OCI-M2 (cell line): ENCODE data around the gene FAM107B.
"Not testable (repeated sequence)": the region's sequence is repeated elsewhere in the genome, so short reads cannot be mapped to it uniquely, and the experiment has no call there.

ENCODE experiments used
- DNase-seq: peaks from one replicate; lab custom pipeline; 2025; ENCODE audit not compliant: unreplicated experiment; lab: John Stamatoyannopoulos, UW

Gene FAM107B

GRCh38 chr10:14639637-14640036 is 135.1 kb downstream of the FAM107B start:
- DNase-seq, result no peak

DNA sequence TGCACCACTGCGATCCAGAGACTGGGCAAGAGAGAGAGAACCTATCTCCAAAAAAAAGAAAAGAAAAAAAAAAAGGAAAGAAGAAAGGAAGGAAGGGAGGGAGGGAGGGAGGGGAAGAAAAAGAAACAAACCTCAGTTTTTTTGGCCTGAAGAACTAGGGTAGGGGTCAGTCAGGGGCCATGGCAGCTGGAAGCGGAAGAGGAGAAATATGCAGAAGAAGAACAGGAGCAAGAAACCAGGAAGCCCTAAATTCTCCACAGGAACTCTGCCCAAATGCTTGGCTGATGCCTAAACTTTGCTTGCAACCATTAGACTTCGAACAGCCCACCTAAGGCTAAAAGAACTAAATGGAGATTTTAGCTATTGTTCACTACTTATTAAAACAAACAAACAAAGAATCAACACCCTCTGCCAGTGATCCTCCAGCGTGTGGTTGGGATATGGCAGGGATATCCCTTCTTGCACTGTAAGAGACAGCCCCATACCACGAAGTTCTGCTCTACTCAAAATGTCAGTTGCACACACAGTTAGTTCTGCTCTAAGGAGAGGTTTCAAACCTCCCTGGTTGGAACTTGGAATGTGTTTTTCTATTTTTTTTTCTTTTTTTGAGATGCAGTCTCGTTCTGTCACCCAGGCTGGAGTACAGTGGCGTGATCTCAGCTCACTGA is 139.5 kb downstream of the FAM107B start:
- no peak for DNase-seq

DNA sequence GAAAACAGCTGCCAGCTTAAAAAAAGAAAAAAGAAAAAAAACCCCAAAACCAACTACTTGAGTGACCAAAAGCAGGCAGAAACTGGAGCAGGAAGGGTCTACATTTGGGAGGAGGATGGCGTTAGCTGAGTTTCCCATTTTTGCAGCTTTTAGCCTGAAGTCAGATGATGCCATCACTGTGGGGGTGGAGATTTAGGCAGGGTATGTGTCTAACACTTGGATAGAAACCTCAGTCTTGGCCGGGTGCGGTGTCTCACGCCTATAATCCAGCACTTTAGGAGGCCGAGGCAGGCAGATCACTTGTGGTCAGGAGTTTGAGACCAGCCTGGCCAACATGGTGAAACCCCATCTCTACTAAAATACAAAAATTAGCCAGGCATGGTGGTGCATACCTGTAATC is 140.1 kb downstream of the FAM107B start:
- DNase-seq, result not testable (repeated sequence)

- no peak for DNase-seq
Observed at GRCh38 chr10:14625765-14626525, 148.8 kb downstream of the FAM107B start.

- no peak for DNase-seq
Observed at GRCh38 chr10:14625192-14625631, 149.5 kb downstream of the FAM107B start.

DNA sequence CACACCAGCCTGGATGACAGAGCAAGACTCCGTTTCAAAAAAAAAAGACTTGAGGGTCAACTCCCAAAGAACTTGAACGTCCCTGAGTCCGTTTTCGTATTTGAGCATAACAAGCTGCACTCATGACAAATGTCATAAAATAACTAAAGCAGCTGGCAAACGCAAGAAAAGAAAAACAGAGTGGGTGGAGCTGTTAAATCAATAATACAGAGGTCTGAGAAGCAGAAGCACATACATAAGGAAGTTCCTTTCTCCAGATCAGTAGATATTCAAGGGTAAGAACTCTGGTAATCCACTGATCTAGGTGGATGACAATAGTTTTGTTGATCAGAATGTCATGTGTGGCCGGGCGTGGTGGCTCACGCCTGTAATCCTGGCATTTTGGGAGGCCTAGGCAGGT is 150.1 kb downstream of the FAM107B start:
- no peak for DNase-seq

DNA sequence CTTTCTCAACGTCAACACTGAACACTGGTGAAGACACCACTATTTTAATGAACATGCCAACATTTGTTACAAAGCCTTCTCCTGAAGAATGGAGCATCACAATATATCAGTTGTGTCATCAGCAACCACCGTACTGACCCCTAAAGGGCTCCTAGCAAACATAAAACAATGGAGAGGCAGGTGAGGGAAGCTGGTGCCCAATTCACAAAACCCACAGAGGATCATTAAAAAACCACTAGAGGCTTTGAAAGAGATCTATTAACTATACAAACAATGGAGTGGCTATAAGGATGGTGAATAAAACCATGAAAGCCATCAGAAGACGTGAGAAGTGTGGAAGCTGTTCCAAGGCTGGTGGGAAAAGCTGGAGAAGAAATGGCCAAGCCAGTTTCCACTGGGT is 150.8 kb downstream of the FAM107B start:
- DNase-seq, result no peak

DNA sequence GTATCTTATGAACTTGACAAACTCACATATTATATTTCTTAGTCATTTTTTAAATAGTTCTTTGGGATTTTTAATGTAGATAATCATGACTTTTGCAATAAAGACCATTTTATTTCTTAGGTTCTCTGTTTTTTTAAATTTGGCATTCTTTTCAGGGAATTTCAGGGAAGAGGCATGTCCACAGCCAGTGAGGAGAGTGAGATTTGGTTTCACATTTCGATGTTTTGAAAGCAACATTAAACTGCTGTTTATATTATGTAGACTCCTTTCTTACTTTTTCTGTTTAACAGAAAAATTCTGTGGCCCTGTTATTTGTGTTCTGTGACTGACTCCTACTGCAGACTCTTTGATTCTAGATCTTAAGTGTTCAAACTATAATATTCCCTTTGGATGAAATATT is 153.7 kb downstream of the FAM107B start:
- no peak for DNase-seq

GRCh38 chr10:14618674-14619073 is 156.0 kb downstream of the FAM107B start:
- no peak for DNase-seq

DNA sequence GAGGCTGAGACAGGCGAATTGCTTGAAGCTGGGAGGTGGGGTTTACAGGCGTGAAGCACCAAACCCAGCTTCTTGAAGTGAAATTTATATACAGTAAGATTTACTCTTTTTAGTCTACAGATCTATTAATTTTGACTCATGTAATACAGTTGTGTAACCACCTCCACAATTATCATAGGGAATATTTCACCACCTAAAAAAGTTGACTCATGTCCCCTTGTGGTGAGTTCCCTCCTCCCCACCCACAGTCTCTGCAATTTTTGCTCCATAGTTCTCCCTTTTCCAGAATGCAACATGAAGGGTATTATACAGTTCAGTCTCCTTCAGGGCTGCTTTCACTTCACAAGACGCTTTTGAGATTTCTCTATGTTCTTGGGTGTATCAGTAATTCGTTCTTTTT is 156.8 kb downstream of the FAM107B start:
- DNase-seq, result no peak

GRCh38 chr10:14616955-14617730 is 157.6 kb downstream of the FAM107B start:
- no peak for DNase-seq

GRCh38 chr10:14616465-14616864 is 158.2 kb downstream of the FAM107B start:
- DNase-seq, result no peak

GRCh38 chr10:14613588-14613920 is 161.1 kb downstream of the FAM107B start:
- DNase-seq, result no peak

GRCh38 chr10:14612873-14613587 is 161.7 kb downstream of the FAM107B start:
- no peak for DNase-seq

DNA sequence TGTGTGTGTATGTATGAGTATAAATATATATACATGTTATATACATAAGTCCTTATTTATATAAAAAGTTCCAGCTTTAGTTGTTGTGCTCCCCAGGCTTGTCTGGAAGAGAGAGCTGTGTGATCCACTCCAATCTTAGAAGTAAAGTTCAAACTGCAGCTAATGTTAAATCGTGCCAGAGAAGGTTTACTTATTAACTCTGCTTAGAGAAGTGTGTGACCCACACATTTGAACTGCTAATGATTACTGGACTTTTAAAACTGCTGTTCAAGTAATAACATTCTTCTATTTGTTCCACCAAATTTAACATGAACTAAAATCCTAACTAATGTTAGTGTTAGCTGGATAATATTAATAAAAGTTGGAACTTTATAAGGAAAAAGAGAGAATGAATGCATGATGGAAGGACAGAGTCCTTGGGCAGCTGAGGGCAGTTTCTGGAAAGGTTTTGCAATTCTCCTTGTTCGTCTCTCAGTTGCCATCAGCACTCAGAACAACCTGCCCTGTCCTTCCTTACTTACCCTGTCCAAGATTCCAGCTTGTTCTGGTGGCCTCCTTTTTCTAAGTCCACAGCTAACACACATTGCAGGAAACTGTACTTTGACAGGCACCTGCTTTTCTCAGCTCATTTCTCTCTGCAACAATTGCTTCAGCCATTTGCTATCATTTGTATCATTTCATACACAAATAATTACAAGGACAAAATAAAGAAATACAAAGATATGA is 162.6 kb downstream of the FAM107B start:
- DNase-seq, result no peak

DNA sequence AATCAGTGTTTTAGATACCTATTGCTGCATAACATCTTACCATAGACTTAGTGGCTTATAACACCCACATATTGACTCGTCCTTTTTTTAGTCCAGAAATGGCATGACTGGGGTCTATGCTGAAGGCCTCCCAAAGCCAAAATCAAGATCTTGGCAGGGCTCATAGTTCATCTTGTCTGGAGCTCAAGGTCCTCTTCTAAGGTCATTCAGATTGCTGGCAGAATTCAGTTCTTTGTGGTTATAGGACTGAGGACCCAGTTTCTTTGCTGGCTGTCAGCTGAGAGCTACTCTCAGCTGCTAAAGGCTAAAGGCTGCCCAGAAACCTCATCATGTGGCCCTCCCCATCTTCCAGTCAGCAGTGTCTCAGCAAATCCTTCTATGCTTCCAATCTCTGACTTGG is 165.5 kb downstream of the FAM107B start:
- no peak for DNase-seq

DNA sequence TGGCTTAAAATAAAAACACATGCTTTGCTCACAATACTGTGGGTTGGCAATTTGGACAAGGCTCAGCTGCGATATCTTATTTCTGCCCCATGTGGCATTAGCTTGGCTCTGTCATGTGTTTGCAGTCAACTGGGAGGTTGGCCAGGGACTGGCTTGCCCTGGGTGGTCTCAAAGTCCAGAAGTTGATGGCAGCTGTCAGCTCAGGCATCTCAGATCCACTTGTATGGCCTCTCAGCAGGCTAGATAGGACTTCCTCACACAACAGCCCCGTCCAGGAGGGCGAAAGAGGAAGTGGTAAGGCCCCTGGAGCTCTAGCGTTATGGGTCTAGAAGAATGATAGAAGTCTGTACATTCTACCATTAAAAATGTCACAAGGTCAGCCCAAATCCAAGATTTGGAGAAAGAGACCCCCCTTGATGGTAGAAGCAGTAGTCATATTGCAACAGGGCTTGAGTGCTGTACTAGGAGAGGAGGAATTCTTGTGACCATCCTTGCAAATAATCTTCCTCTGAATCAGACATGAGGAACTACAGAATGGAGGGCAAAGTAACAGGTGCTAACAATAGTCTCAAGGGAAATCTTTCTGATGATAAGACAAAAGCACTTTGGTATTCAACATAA is 166.2 kb downstream of the FAM107B start:
- DNase-seq, result no peak

DNA sequence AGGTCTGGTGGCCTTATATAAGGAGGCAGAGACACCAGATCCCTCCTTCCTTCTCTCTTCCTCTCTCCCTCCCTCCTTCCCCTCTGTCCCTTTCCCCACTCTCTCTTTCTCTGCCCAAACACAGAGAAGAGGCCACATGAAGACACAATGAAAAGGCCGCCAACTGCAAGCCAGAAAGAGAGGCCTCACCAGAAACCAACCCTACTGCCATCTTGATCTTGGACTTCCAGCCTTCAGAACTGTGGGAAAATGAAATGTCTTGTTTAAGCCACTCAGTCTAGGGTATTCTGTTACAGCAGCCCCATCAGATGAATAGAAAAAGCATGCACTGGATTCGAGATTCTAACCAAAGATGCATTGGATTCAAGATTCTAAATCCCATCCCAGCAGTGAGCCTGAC is 168.1 kb downstream of the FAM107B start:
- no peak for DNase-seq

DNA sequence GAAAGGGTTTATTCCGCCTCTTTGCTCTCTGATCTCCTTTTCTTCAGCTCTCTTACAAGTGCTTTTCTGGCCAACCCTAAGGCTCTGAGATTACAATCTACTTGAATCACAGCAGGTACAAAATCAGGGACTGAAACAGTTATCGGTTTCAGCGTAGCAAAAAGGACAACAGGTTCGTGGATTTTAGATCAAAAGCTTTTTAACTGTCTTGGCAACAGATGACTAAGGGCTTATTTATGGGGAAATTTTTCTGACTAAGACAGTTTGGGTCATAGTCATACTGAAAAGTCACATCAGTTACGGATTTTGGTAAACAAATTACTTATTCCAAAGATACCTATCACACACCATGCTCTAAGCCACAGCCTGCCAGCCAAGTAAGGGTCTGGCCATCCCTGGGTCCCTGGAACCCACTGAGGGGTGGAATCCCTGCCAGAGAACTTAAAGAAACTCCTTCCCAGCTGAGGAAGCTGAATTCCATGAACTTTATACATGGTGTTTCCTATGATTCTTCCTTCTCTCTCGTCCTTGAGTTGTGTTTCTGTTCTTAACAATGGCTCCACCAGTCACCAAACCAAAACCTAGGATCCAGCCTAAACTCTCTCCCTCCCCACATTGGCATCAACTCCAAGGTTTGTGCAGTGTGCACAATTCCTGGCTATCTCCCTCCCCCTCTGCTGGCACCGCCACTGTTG is 169.3 kb downstream of the FAM107B start:
- DNase-seq, result no peak
